Left ventricle myocardium inferior (tissue), 1 donor: ENCODE measurements around the gene DZIP3. TPM values are rescaled to one million over a fixed set of nuclear protein-coding genes. Genes with fewer than 3 reads are reported as not detected.

Source experiments
- DNase-seq: peaks from one replicate; pipeline ENCODE4 v3.0.0-alpha.2; 2020
- H3K27ac ChIP-seq: fragments of 200-600 bp; replicated peaks from 2 replicates; pipeline ENCODE4 v1.8.0; 2021
- H3K27me3 ChIP-seq: fragments of 200-600 bp; 2 replicates; pipeline ENCODE4 v1.8.0; 2021; ENCODE audit warnings: low read depth
- H3K36me3 ChIP-seq: fragments of 200-600 bp; 2 replicates; pipeline ENCODE4 v1.8.0; 2021
- H3K4me1 ChIP-seq: fragments of 200-600 bp; 2 replicates; pipeline ENCODE4 v1.8.0; 2021
- H3K4me3 ChIP-seq: fragments of 200-600 bp; 2 replicates; pipeline ENCODE4 v1.8.0; 2021; ENCODE audit warnings: mild to moderate bottlenecking, moderate library complexity
- H3K9me3 ChIP-seq: fragments of 200-600 bp; replicated peaks from 2 replicates; pipeline ENCODE4 v1.8.0; 2021
- CTCF ChIP-seq: fragments of 200-600 bp; IDR thresholded peaks from 2 replicates; pipeline ENCODE4 v1.8.0; 2021; ENCODE audit warnings: antibody characterized with exemption, mild to moderate bottlenecking, borderline replicate concordance
- intact Hi-C: fragments of 100-400 bp; cut with micrococcal nuclease; formaldehyde crosslinking; loops from one replicate; pipeline ENCODE4 v1.11.0; 2022
- total RNA-seq: library from RNA; stranded (reverse); fragmentation: NEBNext Ultra II Directional; extraction: Animal tissue kit (Norgen Biotek cat#: 25700); gene quantifications from one replicate; pipeline ENCODE4 v1.2.1, GENCODE V29; 2021
- donor health status: DM: no; HTN: yes; CAD: no; lungs with severe emphysema.

The DZIP3 gene
- total RNA-seq, 1 donor from 2014 or later = 23.9 TPM

- Histone ChIP-seq H3K27ac (no peak overlapping the region), H3K36me3 (peaks cover 22% of the 10 kb centered on the region), H3K9me3 (peaks cover 18% of the 10 kb centered on the region), H3K4me3 (no peak overlapping the region), H3K4me1 (no peaks in the 10 kb centered on the region), H3K27me3 (no peaks in the 10 kb centered on the region)
- DNase-seq = no peak
- intact Hi-C loops = no loop called here
- no peak for TF ChIP-seq CTCF
Measured at GRCh38 chr3:108698461-108698860, 108.9 kb downstream of the DZIP3 start.

- H3K27ac ChIP-seq = no peak overlapping the region
- H3K4me1 ChIP-seq = no peaks in the 10 kb centered on the region
- no peaks in the 10 kb centered on the region for H3K36me3 ChIP-seq
- no peak for TF ChIP-seq CTCF
- no peak overlapping the region for H3K4me3 ChIP-seq
- H3K27me3 ChIP-seq = no peaks in the 10 kb centered on the region
- no peak for DNase-seq
- H3K9me3 ChIP-seq = peaks cover 38% of the 10 kb centered on the region
- intact Hi-C loops = no loop called here
Measured at GRCh38 chr3:108705045-108705444, 115.5 kb downstream of the DZIP3 start.

- Histone ChIP-seq H3K9me3 (no peaks in the 10 kb centered on the region), H3K27ac (no peak overlapping the region), H3K4me1 (no peaks in the 10 kb centered on the region), H3K36me3 (no peaks in the 10 kb centered on the region), H3K27me3 (no peaks in the 10 kb centered on the region), H3K4me3 (no peak overlapping the region)
- DNase-seq = no peak
- TF ChIP-seq CTCF = no peak
- intact Hi-C loops = no loop called here
Measured at GRCh38 chr3:108713009-108713516, 123.5 kb downstream of the DZIP3 start.

GRCh38 chr3:108713816-108714215, 124.3 kb downstream of the DZIP3 start:
- no peaks in the 10 kb centered on the region for H3K4me1 ChIP-seq
- H3K27me3 ChIP-seq = no peaks in the 10 kb centered on the region
- DNase-seq = no peak
- no peaks in the 10 kb centered on the region for H3K36me3 ChIP-seq
- intact Hi-C loops = no loop called here
- no peak for TF ChIP-seq CTCF
- no peak overlapping the region for H3K27ac ChIP-seq
- H3K4me3 ChIP-seq = no peak overlapping the region
- H3K9me3 ChIP-seq = no peaks in the 10 kb centered on the region

- H3K36me3 ChIP-seq = no peaks in the 10 kb centered on the region
- no peaks in the 10 kb centered on the region for H3K27me3 ChIP-seq
- no peak overlapping the region for H3K4me3 ChIP-seq
- no peaks in the 10 kb centered on the region for H3K9me3 ChIP-seq
- no peak for TF ChIP-seq CTCF
- H3K4me1 ChIP-seq = no peaks in the 10 kb centered on the region
- intact Hi-C loops = no loop called here
- H3K27ac ChIP-seq = no peak overlapping the region
- DNase-seq = no peak
Measured at GRCh38 chr3:108718454-108718853, 128.9 kb downstream of the DZIP3 start.
